ENCODE data around the gene DDX20. TPM values are rescaled to one million over a fixed set of nuclear protein-coding genes. Genes with fewer than 3 reads are reported as not detected.

Gene DDX20
- total and polyA plus RNA-seq, 8 donors = 0.58 to 55.6 (median 9.6) TPM

DNA sequence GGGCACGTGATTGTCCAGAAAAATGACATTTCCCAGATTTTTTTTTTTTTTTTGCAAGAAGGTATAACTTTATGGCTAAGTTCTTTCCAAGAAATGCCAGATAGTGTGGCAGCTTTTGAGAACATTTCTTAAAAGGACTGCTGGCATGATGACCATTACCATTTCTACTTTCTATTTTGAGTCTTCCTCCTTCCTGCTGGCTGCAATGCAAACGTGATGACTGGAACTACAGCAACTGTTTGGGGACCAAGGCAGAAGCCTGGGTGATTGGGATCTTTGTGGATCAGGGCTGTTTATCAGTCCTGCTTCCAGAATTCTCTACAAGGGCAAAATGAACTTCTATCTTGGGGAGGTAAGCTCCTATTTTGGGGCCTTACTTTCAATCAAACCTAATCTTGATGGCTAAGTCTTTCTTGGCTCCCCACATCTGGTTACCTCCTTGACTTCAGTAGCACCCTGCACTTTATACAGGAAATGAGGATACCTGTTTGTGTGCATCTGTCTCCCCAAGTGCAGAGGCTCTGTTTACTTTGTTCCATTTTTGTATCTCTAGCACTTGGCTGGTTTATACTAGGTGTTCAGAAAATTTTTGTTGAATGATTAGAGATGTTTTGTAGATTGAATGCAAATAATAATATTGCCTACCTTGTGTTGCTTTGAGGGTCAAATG is 3.7 kb upstream of the DDX20 start:
- Histone ChIP-seq H3K4me3 (no peak overlapping the region), H3K36me3 (no peaks in the 10 kb centered on the region), H3K27me3 (no peaks in the 10 kb centered on the region), H3K4me1 (peaks cover 7 to 31% (median 16%) of the 10 kb centered on the region in 4 donors), H3K27ac (no peak overlapping the region), H3K9me3 (no peaks in the 10 kb centered on the region)
- 43 to 59% (median 46%) methylated on average over 2 of the region's 2 CpGs for WGBS, 5 donors
- no peak for DNase-seq
- intact Hi-C loops (cut with DNase I; ENCODE audit: low total_unique reads) = no loop called here
- TF ChIP-seq, protein P1, sequence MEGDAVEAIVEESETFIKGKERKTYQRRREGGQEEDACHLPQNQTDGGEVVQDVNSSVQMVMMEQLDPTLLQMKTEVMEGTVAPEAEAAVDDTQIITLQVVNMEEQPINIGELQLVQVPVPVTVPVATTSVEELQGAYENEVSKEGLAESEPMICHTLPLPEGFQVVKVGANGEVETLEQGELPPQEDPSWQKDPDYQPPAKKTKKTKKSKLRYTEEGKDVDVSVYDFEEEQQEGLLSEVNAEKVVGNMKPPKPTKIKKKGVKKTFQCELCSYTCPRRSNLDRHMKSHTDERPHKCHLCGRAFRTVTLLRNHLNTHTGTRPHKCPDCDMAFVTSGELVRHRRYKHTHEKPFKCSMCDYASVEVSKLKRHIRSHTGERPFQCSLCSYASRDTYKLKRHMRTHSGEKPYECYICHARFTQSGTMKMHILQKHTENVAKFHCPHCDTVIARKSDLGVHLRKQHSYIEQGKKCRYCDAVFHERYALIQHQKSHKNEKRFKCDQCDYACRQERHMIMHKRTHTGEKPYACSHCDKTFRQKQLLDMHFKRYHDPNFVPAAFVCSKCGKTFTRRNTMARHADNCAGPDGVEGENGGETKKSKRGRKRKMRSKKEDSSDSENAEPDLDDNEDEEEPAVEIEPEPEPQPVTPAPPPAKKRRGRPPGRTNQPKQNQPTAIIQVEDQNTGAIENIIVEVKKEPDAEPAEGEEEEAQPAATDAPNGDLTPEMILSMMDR (IDR thresholded peaks at IDR 0.05) = no peak
- TF ChIP-seq EP300 (IDR thresholded peaks at IDR 0.05) (no peak), POLR2AphosphoS5 (IDR thresholded peaks at IDR 0.05) (no peak), POLR2A (IDR thresholded peaks at IDR 0.05) (no peak)

DNA sequence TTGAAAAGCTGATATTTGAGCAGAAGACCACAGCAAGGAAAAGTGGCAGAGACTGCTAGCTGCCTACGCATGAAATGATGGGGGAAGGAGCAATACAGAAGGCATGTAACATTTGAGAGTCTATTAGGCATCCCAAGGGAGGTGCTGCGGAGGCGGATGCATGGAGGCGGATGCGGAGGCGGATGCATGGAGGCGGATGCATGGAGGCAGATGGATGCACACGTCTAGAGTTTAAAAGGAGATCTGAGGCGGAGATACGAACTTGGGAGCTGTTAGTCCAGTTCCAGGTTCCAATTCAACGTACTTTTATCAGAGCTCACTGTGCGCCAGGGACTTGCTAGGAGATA is 744 bp upstream of the DDX20 start:
- Histone ChIP-seq H3K36me3 (peaks cover 0 to 22% (median 16%) of the 10 kb centered on the region in 4 donors), H3K27ac (peak overlapping the region; percentile 88 to 94 (median 90)), H3K27me3 (no peaks in the 10 kb centered on the region), H3K9me3 (no peaks in the 10 kb centered on the region), H3K4me3 (peak overlapping the region; percentile 81 to 84 (median 82)), H3K4me1 (peaks cover 8 to 39% (median 27%) of the 10 kb centered on the region in 4 donors)
- TF ChIP-seq POLR2AphosphoS5 (IDR thresholded peaks at IDR 0.05) (no peak), POLR2A (IDR thresholded peaks at IDR 0.05) (no peak), EP300 (IDR thresholded peaks at IDR 0.05) (no peak)
- TF ChIP-seq, protein P1 (IDR thresholded peaks at IDR 0.05) = no peak
- DNase-seq = peak; percentile 44 to 85
- 0 to 2% (median 1%) methylated on average over 12 of the region's 12 CpGs for WGBS, 5 donors
- intact Hi-C loops (cut with DNase I; ENCODE audit: low total_unique reads) = no loop called here

DNA sequence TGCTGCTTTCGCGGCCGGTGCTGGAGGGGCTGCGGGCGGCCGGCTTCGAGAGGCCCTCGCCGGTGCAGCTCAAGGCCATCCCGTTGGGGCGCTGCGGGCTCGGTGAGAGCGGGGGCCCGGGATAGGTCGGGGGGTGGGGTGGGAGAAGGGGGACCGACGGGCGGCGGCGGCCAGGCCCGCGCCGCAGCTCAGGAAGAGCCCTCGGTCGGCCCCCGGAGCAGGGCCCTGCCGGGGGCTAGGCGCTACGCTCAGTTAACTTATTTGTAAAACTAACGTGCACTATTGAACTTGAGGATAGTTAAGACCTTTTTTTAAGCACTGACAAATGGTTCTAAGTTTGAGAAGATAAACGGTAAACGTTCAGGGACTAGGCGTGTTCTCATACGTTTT is 418 bp downstream of the DDX20 start:
- intact Hi-C loops (cut with DNase I; ENCODE audit: low total_unique reads) = no loop called here
- Histone ChIP-seq H3K36me3 (peaks cover 8 to 33% (median 28%) of the 10 kb centered on the region in 4 donors), H3K27ac (peak overlapping the region; percentile 88 to 94 (median 90)), H3K4me3 (peak overlapping the region; percentile 81 to 84 (median 82)), H3K9me3 (no peaks in the 10 kb centered on the region), H3K4me1 (peaks cover 8 to 37% (median 24%) of the 10 kb centered on the region in 4 donors), H3K27me3 (no peaks in the 10 kb centered on the region)
- no peak for DNase-seq
- TF ChIP-seq POLR2A (IDR thresholded peaks at IDR 0.05) (no peak), POLR2AphosphoS5 (IDR thresholded peaks at IDR 0.05) (no peak), EP300 (IDR thresholded peaks at IDR 0.05) (no peak)
- TF ChIP-seq, protein P1 (IDR thresholded peaks at IDR 0.05) = no peak
- 0 to 1% (median 0%) methylated on average over 34 to 35 of the region's 35 CpGs for WGBS, 5 donors

DNA sequence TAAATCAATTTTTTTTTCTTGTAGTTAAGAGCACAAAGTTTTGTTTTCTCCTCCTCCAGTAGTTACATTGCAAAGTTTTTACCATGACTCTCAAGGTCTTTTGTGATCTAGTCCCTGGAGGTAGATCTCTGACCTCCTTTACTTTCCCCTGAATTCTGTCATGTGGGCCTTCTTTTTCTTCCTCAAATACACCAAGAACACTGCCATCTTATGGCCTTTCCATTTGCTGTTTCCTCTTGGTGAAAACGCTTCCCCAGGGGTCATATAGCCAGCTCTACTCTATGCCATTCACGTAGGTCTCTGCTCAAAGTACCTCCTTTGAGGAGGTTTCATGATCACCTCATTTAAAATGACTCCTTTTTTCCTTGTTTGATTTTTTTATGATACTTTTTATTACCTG is 2.7 kb downstream of the DDX20 start:
- TF ChIP-seq, protein P1 (IDR thresholded peaks at IDR 0.05) = no peak
- TF ChIP-seq POLR2AphosphoS5 (IDR thresholded peaks at IDR 0.05) (no peak), POLR2A (IDR thresholded peaks at IDR 0.05) (no peak), EP300 (IDR thresholded peaks at IDR 0.05) (no peak)
- WGBS, 5 donors = 55 to 75% (median 68%) methylated on average over 2 of the region's 2 CpGs
- Histone ChIP-seq H3K4me1 (peaks cover 8 to 37% (median 22%) of the 10 kb centered on the region in 4 donors), H3K36me3 (peaks cover 24 to 56% (median 50%) of the 10 kb centered on the region in 4 donors), H3K27ac (no peak overlapping the region), H3K9me3 (no peaks in the 10 kb centered on the region), H3K4me3 (no peak overlapping the region), H3K27me3 (no peaks in the 10 kb centered on the region)
- intact Hi-C loops (cut with DNase I; ENCODE audit: low total_unique reads) = no loop called here
- no peak for DNase-seq
